GM19025 (cell line): ENCODE results near the gene OR11A1.

Source experiments
- ATAC-seq: cut with Tn5 transposase; IDR thresholded peaks from one replicate; pipeline ENCODE4 v1.9.1; 2021; ENCODE audit warnings: mild to moderate bottlenecking, low read depth, moderate library complexity; ENCODE audit not compliant: unreplicated experiment

The OR11A1 gene

GRCh38 chr6:29456971-29457370, at the start of gene OR11A1, which contains the start of gene OR2H1:
Gene OR11A1, minus strand, starts transcription at chr6:29457071. Its CDS starts 29,430 bp downstream, at chr6:29427641.
Gene OR2H1, plus strand, starts transcription at chr6:29457155. Its CDS starts 4,615 bp downstream, at chr6:29461770.
- no peak for ATAC-seq

GRCh38 chr6:29506446-29507067, 49.7 kb upstream of the OR11A1 start:
- no peak for ATAC-seq

GRCh38 chr6:29505808-29506207, 48.9 kb upstream of the OR11A1 start:
- no peak for ATAC-seq

GRCh38 chr6:29504961-29505360, 48.1 kb upstream of the OR11A1 start:
- no peak for ATAC-seq

GRCh38 chr6:29502597-29502996, 45.7 kb upstream of the OR11A1 start:
- no peak for ATAC-seq

- no peak for ATAC-seq
Observed at GRCh38 chr6:29502181-29502580, 45.3 kb upstream of the OR11A1 start.

GRCh38 chr6:29501106-29501505, 44.2 kb upstream of the OR11A1 start:
- no peak for ATAC-seq

GRCh38 chr6:29500594-29500993, 43.7 kb upstream of the OR11A1 start:
- ATAC-seq, result no peak

GRCh38 chr6:29499704-29500103, 42.8 kb upstream of the OR11A1 start:
- ATAC-seq, result no peak

GRCh38 chr6:29496961-29497360, 40.1 kb upstream of the OR11A1 start:
- no peak for ATAC-seq

GRCh38 chr6:29495571-29495970, 38.7 kb upstream of the OR11A1 start:
- no peak for ATAC-seq

- no peak for ATAC-seq
Observed at GRCh38 chr6:29494131-29494530, 37.3 kb upstream of the OR11A1 start.

GRCh38 chr6:29493261-29493660, 36.4 kb upstream of the OR11A1 start:
- no peak for ATAC-seq

GRCh38 chr6:29491574-29491973, 34.7 kb upstream of the OR11A1 start:
- no peak for ATAC-seq

GRCh38 chr6:29490552-29490951, 33.7 kb upstream of the OR11A1 start:
- ATAC-seq, result no peak

- ATAC-seq, result no peak
Observed at GRCh38 chr6:29490055-29490454, 33.2 kb upstream of the OR11A1 start.

- ATAC-seq, result no peak
Observed at GRCh38 chr6:29489286-29489685, 32.4 kb upstream of the OR11A1 start.

- ATAC-seq, result no peak
Observed at GRCh38 chr6:29488874-29489273, 32.0 kb upstream of the OR11A1 start.

GRCh38 chr6:29487660-29488059, 30.8 kb upstream of the OR11A1 start, which contains the start of gene MAS1L:
Gene MAS1L, minus strand, starts transcription at chr6:29487956. Its CDS starts 54 bp downstream, at chr6:29487902.
- no peak for ATAC-seq

GRCh38 chr6:29487131-29487530, 30.3 kb upstream of the OR11A1 start:
- no peak for ATAC-seq

- ATAC-seq, result no peak
Observed at GRCh38 chr6:29486577-29486976, 29.7 kb upstream of the OR11A1 start.

- no peak for ATAC-seq
Observed at GRCh38 chr6:29483735-29484134, 26.9 kb upstream of the OR11A1 start.

GRCh38 chr6:29483186-29483585, 26.3 kb upstream of the OR11A1 start:
- no peak for ATAC-seq
